H1 (cell line): Measurements from ENCODE around the gene GPR179.

Experiments used
- CREB1 ChIP-seq: IDR thresholded peaks from 2 replicates; pipeline ENCODE4 v1.6.1; 2012; ENCODE audit warnings: inconsistent platforms
- CTCF ChIP-seq, 3 experiments: IDR thresholded peaks; 1 replicate in 2 of 3; 2 replicates in 1 of 3; pipeline versions ENCODE4 v1.5.1 to v1.6.1; 2011; ENCODE audit warnings: low read length in 3 of 3, mild to moderate bottlenecking in 3 of 3, inconsistent platforms in 2 of 3, low read depth in 1 of 3, moderate library complexity in 1 of 3; ENCODE audit not compliant: insufficient read depth in 1 of 3; ENCODE audit errors: control extremely low read depth in 1 of 3
- EP300 ChIP-seq, 2 experiments: IDR thresholded peaks; 1 replicate in 1 of 2; 2 replicates in 1 of 2; pipeline ENCODE4 v1.6.1; 2011 to 2012; ENCODE audit warnings: low read depth in 2 of 2, low read length in 2 of 2, mild to moderate bottlenecking in 2 of 2, borderline replicate concordance in 1 of 2, inconsistent platforms in 1 of 2, moderate library complexity in 1 of 2
- EZH2 ChIP-seq: fragments of 200-600 bp; sonication (generic); IDR thresholded peaks from 2 replicates; pipeline ENCODE4 v1.7.1; 2012; ENCODE audit warnings: low read depth, mild to moderate bottlenecking, moderate library complexity, low read length, inconsistent platforms; ENCODE audit not compliant: severe bottlenecking
- GABPA ChIP-seq: IDR thresholded peaks from 2 replicates; pipeline ENCODE4 v1.6.1; 2011; ENCODE audit warnings: mild to moderate bottlenecking, low read length, moderate library complexity, borderline replicate concordance; ENCODE audit not compliant: insufficient read depth
- NRF1 ChIP-seq: IDR thresholded peaks from 2 replicates; pipeline ENCODE4 v1.6.1; 2011; ENCODE audit warnings: mild to moderate bottlenecking, low read depth, low read length, improper control_type of control experiment
- POLR2AphosphoS5 ChIP-seq: IDR thresholded peaks from 2 replicates; pipeline ENCODE4 v1.6.1; 2011; ENCODE audit warnings: low read depth, low read length
- SIN3A ChIP-seq, 2 experiments: IDR thresholded peaks in 1 of 2; conservative IDR thresholded peaks in 1 of 2; 2 replicates each; pipeline ENCODE4 v1.6.1; 2011 to 2012; ENCODE audit warnings: low read length in 2 of 2, improper control_type of control experiment in 1 of 2, low read depth in 1 of 2, mild to moderate bottlenecking in 1 of 2
- SIX5 ChIP-seq: IDR thresholded peaks from 2 replicates; pipeline ENCODE4 v1.6.1; 2011; ENCODE audit warnings: mild to moderate bottlenecking, low read depth, low read length
- SP4 ChIP-seq: IDR thresholded peaks from 2 replicates; pipeline ENCODE4 v1.6.1; 2012; ENCODE audit warnings: low read length, inconsistent platforms
- SUZ12 ChIP-seq: fragments of 200-600 bp; sonication (generic); IDR thresholded peaks from 2 replicates; pipeline ENCODE4 v1.6.1; 2012; ENCODE audit warnings: mild to moderate bottlenecking, inconsistent platforms, low read length, moderate library complexity, mixed read lengths
- TBP ChIP-seq: IDR thresholded peaks from 2 replicates; pipeline ENCODE4 v1.6.1; 2011; ENCODE audit warnings: low read depth, low read length, improper control_type of control experiment

- TF ChIP-seq CTCF (IDR thresholded peaks at IDR 0.05; ENCODE audit: control extremely low read depth in 1 of 3, insufficient read depth in 1 of 3, low read depth in 1 of 3, low read length in 3 of 3) = no peak
- TF ChIP-seq EP300 (IDR thresholded peaks at IDR 0.05; ENCODE audit: borderline replicate concordance in 1 of 2, low read depth in 2 of 2, low read length in 2 of 2) = no peak
- no peak for TF ChIP-seq CREB1
- no peak for TF ChIP-seq TBP
- TF ChIP-seq SUZ12 = no peak
- TF ChIP-seq SIN3A (conservative IDR thresholded peaks at IDR 0.05 in 1 of 2, IDR thresholded peaks at IDR 0.05 in 1 of 2; ENCODE audit: low read depth in 1 of 2, low read length in 2 of 2) = no peak
- no peak for TF ChIP-seq GABPA
- TF ChIP-seq POLR2AphosphoS5 = no peak
- TF ChIP-seq NRF1 = no peak
- TF ChIP-seq SP4 = no peak
- no peak for TF ChIP-seq EZH2
- TF ChIP-seq SIX5 = no peak
Measured at GRCh38 chr17:38354466-38354865, 10.7 kb upstream of the GPR179 start.
